SK-N-MC (cell line): ENCODE measurements around the gene PARD3B.

Source experiments
- DNase-seq: peaks from one replicate; pipeline ENCODE4 v3.0.0-alpha.2; 2011; ENCODE audit warnings: low read depth, low spot score
- H3K27ac ChIP-seq: fragments of 200-600 bp; sonication (generic); 2 replicates; pipeline ENCODE4 v1.5.1; 2016; ENCODE audit warnings: mixed run types
- H3K36me3 ChIP-seq: fragments of 200-600 bp; sonication (generic); 2 replicates; pipeline ENCODE4 v1.6.1; 2017; ENCODE audit warnings: antibody characterized with exemption, low read length, mixed read lengths; ENCODE audit not compliant: insufficient read depth
- H3K4me3 ChIP-seq: fragments of 200-600 bp; sonication (generic); 2 replicates; pipeline ENCODE4 v1.5.1; 2016
- H3K9ac ChIP-seq: fragments of 200-600 bp; sonication (generic); 2 replicates; pipeline ENCODE4 v1.8.0; 2017; ENCODE audit warnings: mixed run types, mixed read lengths; ENCODE audit not compliant: insufficient read length
- H3K9me3 ChIP-seq: fragments of 200-600 bp; sonication (generic); 2 replicates; pipeline ENCODE4 v1.6.1; 2017; ENCODE audit warnings: low read depth, mild to moderate bottlenecking, antibody characterized with exemption, low read length, moderate library complexity, mixed read lengths
- EZH2 ChIP-seq: fragments of 200-600 bp; sonication (generic); IDR thresholded peaks from one replicate; pipeline ENCODE4 v1.6.1; 2017; ENCODE audit warnings: antibody characterized with exemption
- FOXP2 ChIP-seq: optimal IDR thresholded peaks from 2 replicates; pipeline ENCODE3; 2011; ENCODE audit warnings: mild to moderate bottlenecking, moderate library complexity; ENCODE audit not compliant: insufficient read depth; ENCODE audit errors: extremely low read length, control extremely low read depth
- POLR2AphosphoS5 ChIP-seq: IDR thresholded peaks from 2 replicates; pipeline ENCODE4 v1.6.1; 2012; ENCODE audit warnings: mild to moderate bottlenecking, low read depth, low read length, borderline replicate concordance

The PARD3B gene

DNA sequence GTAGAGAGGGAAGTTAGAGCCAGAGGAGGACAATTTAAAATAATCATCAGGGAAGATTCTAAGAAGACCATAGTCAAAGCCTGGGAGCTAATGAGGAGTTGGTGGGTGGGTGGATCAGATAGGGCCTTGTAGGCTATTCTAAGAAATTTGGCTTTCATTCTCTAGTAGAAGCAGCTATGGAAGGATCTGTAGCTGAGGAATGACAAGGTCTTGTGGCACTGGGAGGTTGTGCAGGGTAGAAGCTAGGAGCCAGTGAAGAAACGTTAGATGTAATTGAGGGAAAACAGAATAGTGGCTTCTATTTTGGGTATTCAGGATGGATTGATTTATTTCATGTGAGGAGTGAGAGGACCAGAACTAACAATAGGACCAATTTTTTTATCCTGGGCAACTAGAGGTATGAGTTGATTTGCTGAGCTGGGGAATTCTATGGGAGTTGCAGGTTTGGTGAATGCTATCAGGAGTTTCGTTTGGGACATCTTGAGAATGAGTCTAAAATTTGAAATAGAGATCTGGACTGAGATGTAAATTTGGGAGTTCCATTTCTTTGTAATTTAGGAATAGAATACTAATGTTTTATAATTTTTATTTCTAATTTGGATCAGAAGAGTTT is 371.9 kb downstream of the PARD3B start:
- no peak overlapping the region for H3K27ac ChIP-seq
- no peaks in the 10 kb centered on the region for H3K36me3 ChIP-seq
- H3K9ac ChIP-seq, result no peak overlapping the region
- no peak overlapping the region for H3K4me3 ChIP-seq
- no peaks in the 10 kb centered on the region for H3K9me3 ChIP-seq
- no peak for TF ChIP-seq EZH2
- TF ChIP-seq FOXP2, result no peak
- TF ChIP-seq POLR2AphosphoS5, result no peak
- DNase-seq, result no peak

DNA sequence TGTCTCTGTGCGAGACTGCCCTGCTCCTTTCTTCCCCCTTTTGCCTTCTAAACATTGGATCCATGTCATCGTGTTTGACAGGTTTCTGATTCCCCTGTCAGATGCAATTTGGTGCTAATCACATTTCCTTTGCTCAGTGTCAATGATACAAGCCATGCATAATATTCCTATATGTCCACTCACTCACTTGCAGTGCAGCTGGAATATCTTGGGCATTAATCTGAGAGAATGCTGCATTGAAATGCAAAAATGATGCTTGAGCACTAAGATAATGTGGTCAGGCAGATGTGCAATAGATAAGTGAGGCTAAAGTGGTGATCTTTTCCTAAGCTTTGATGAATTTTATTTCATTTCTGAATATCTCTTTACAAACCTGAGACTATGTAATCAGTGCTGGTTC is 375.5 kb downstream of the PARD3B start:
- Histone ChIP-seq H3K9me3 (no peaks in the 10 kb centered on the region), H3K36me3 (no peaks in the 10 kb centered on the region), H3K27ac (no peak overlapping the region), H3K9ac (no peak overlapping the region), H3K4me3 (no peak overlapping the region)
- DNase-seq, result no peak
- TF ChIP-seq EZH2, result no peak

DNA sequence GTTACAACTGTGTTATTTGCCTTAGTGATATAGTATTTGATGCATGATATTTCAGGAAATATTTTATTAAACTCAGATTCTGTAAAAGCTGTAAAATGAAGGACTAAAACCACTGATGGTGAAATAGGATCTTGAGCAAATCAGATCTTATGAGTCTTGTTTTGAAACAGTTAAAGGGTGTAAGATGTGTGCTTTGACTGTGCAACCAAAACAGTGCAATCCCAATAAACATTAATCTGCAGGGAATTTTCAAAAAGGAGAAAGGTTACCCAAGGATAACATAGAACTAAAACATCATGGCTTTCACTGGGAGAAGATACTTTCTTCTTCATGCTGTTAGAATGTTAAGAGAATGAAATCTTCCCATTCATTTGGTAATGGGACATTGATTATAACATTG is 378.7 kb downstream of the PARD3B start:
- TF ChIP-seq POLR2AphosphoS5 (no peak), EZH2 (no peak), FOXP2 (no peak)
- H3K9me3 ChIP-seq, result no peaks in the 10 kb centered on the region
- no peak overlapping the region for H3K9ac ChIP-seq
- DNase-seq, result no peak
- H3K4me3 ChIP-seq, result no peak overlapping the region
- no peak overlapping the region for H3K27ac ChIP-seq
- H3K36me3 ChIP-seq, result no peaks in the 10 kb centered on the region

DNA sequence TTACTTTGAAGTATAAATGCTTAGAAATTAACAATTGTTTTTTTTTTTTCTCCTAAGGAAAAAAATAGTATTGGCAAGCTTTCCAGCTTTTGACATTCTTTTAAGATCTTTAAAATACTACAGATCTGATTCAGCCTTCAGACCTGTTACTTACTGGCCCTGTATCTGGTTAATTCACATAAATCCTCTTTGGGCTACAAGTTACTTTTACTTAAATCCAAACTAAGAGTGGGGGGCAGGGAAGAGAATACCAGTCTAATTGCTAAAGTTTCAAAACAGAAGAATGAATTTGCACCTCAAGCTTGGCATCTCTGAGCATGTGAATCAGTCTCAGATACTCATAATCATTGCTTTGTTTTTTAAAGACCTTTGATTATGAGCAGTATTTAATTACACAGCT is 386.3 kb downstream of the PARD3B start:
- Histone ChIP-seq H3K36me3 (no peaks in the 10 kb centered on the region), H3K9ac (no peak overlapping the region), H3K4me3 (no peak overlapping the region), H3K9me3 (no peaks in the 10 kb centered on the region), H3K27ac (no peak overlapping the region)
- DNase-seq, result no peak
- TF ChIP-seq POLR2AphosphoS5, result no peak
- no peak for TF ChIP-seq EZH2
- TF ChIP-seq FOXP2, result no peak

DNA sequence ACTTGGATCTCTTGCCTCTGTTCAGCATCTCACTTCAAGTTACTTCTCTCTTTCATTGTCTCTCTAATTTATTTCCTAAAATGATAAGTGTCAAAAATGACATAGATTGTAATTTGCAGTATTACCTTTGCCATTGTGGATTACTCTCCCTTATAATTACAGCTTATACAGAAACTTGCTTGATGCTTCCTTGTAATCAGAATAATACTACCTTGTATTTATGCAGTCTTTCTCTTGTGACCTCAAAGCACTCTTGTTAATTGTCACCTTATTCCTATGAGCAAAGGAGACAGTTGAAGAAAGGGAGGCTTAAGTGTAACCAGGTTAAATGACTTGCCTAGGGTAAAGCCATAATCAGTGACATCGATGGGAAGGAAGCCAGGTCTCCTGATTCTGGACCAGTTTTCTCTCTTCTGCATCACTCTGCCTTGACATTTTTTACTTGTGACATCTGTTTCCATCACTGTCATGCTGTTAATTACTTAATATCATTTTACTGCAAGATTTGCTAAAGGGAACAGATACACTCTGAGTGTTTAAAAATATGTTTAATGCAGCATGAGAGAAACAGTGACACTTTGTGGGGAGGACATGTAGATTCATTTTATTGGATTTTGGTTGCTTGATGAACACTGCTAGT is 388.6 kb downstream of the PARD3B start:
- no peak overlapping the region for H3K4me3 ChIP-seq
- H3K9me3 ChIP-seq, result no peaks in the 10 kb centered on the region
- H3K27ac ChIP-seq, result no peak overlapping the region
- DNase-seq, result no peak
- H3K36me3 ChIP-seq, result no peaks in the 10 kb centered on the region
- H3K9ac ChIP-seq, result no peak overlapping the region
- TF ChIP-seq POLR2AphosphoS5 (no peak), EZH2 (no peak), FOXP2 (no peak)

DNA sequence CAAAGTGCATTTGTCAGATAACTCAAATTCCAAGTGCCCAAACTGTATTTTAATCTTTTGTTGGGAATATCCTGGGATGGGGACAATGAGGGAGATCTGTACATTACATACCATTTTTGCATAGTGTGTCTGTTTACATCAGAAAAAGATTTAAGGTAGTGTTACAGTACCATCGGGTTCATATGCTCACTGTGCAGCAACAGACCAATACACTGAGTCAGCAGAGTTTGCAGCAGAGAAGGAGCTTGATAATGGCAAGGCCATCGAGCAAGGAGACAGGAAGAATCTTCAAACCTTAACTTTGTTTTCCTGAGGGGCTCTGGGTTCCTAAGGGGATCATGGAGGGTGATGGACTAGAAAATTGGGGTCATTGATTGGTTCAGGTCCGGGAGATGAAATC is 399.7 kb downstream of the PARD3B start:
- DNase-seq, result no peak
- Histone ChIP-seq H3K27ac (no peak overlapping the region), H3K9ac (no peak overlapping the region), H3K4me3 (no peak overlapping the region), H3K36me3 (no peaks in the 10 kb centered on the region), H3K9me3 (no peaks in the 10 kb centered on the region)
- TF ChIP-seq POLR2AphosphoS5, result no peak

DNA sequence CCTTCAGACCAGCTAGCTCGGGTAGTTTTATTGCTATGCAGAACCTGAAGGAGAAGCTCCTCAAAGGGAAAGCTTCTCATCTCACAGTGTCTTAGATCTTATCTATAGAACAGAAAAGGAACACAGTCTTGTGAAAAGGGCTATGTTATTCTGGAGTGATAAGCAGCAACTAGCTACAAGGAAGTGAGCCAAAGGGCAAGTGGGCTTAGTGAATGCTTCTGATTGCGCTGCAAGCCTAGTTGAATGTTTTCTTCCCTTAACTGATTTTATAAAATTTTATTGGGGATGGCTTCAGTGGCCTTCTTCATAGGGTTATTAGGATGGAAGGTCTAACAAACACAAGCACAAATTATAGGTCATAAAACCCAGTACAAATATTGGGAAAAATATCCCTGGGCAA is 400.1 kb downstream of the PARD3B start:
- H3K4me3 ChIP-seq, result no peak overlapping the region
- no peak for DNase-seq
- H3K36me3 ChIP-seq, result no peaks in the 10 kb centered on the region
- no peak overlapping the region for H3K9ac ChIP-seq
- no peak overlapping the region for H3K27ac ChIP-seq
- H3K9me3 ChIP-seq, result no peaks in the 10 kb centered on the region
- no peak for TF ChIP-seq POLR2AphosphoS5
- TF ChIP-seq FOXP2, result no peak
- no peak for TF ChIP-seq EZH2

DNA sequence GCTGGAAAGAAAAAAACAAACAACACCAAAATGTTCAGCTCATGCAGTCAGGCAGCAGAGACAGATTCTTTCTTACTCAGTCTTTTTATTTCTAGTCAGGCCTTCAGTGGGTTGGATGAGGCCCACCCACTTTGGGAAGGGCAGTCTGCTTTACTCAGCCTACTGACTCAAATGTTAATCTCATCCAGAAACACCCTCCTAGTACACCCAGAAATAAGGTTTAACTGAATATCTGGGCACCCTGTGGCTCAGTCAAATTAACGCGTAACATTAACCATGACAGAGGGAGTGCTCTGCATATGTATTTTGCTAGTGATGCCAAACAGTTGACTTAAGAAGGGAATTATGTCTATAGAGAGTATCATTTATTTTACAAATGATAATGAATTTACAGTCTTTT is 401.6 kb downstream of the PARD3B start:
- Histone ChIP-seq H3K9ac (no peak overlapping the region), H3K4me3 (no peak overlapping the region), H3K27ac (no peak overlapping the region), H3K9me3 (no peaks in the 10 kb centered on the region), H3K36me3 (no peaks in the 10 kb centered on the region)
- no peak for DNase-seq
- no peak for TF ChIP-seq POLR2AphosphoS5
- no peak for TF ChIP-seq EZH2
- no peak for TF ChIP-seq FOXP2

- Histone ChIP-seq H3K9me3 (no peaks in the 10 kb centered on the region), H3K36me3 (no peaks in the 10 kb centered on the region), H3K4me3 (no peak overlapping the region), H3K27ac (no peak overlapping the region), H3K9ac (no peak overlapping the region)
- TF ChIP-seq POLR2AphosphoS5, result no peak
- no peak for TF ChIP-seq FOXP2
- no peak for DNase-seq
Observed at GRCh38 chr2:204947405-204947804, 402.1 kb downstream of the PARD3B start.
